ENCODE measurements around the gene ATP6V1C2.

ATP6V1C2 gene

DNA sequence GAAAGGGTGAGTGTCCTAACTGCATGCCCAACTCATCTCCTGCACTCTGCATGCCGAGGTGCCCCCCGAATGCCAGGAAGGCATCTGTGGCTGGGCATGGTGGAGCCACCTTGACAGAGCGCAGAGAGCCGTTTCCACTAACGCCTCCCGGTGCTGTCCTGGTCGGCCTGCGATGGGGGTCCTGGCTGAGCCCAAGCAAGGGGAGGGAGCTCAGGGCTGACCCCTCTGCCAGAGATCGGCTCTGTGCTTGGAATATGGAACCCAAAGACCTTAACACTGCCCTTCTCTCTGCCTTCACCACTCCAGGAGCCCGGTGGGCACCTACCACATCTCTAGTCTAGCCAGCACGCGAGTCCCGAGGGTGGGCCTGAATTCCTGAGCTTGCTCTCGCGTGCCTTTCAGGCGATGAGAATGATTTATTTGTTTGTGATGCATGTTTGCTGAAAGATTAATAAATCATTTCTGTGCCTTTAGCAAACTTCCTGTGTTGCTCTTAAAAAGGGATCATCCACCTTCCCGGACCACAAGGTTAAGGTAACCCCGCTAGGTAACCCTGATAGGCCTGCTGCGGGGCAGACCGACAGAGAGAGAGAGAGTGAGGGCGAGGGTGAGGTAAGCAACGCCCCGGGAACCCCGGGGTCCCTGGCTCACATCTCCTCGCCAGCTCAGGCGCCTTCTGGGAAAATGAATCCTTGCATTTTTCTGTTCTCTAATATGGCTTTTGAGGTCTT lies 55.8 kb downstream of the ATP6V1C2 start:
- H3F3A ChIP-seq (ENCODE audit: control insufficient read depth, insufficient read depth): no peaks in the 10 kb centered on the region
- H3K9me3 ChIP-seq (ENCODE audit: control insufficient read depth, insufficient read depth, low read length): no peaks in the 10 kb centered on the region
- no peak overlapping the region for H3K4me2 ChIP-seq (ENCODE audit: low read length)
- H3K27ac ChIP-seq (ENCODE audit: low read depth, low read length): no peak overlapping the region
- no peaks in the 10 kb centered on the region for H3K27me3 ChIP-seq (ENCODE audit: control insufficient read depth, low read length)
- no peak overlapping the region for H3K4me3 ChIP-seq (ENCODE audit: low read length)
- H3K9me2 ChIP-seq (replicated peaks; ENCODE audit: control insufficient read depth, low read length): no peaks in the 10 kb centered on the region
- H4K20me1 ChIP-seq (ENCODE audit: control insufficient read depth, insufficient read depth, low read depth, low read length): peaks cover 2% of the 10 kb centered on the region
- TF ChIP-seq EZH2phosphoT487 (IDR thresholded peaks at IDR 0.05; ENCODE audit: borderline replicate concordance, low read length): no peak
- TF ChIP-seq, protein P1, sequence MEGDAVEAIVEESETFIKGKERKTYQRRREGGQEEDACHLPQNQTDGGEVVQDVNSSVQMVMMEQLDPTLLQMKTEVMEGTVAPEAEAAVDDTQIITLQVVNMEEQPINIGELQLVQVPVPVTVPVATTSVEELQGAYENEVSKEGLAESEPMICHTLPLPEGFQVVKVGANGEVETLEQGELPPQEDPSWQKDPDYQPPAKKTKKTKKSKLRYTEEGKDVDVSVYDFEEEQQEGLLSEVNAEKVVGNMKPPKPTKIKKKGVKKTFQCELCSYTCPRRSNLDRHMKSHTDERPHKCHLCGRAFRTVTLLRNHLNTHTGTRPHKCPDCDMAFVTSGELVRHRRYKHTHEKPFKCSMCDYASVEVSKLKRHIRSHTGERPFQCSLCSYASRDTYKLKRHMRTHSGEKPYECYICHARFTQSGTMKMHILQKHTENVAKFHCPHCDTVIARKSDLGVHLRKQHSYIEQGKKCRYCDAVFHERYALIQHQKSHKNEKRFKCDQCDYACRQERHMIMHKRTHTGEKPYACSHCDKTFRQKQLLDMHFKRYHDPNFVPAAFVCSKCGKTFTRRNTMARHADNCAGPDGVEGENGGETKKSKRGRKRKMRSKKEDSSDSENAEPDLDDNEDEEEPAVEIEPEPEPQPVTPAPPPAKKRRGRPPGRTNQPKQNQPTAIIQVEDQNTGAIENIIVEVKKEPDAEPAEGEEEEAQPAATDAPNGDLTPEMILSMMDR (IDR thresholded peaks at IDR 0.05; ENCODE audit: low read depth, low read length, poor library complexity, severe bottlenecking): no peak
- no peaks in the 10 kb centered on the region for H3K4me1 ChIP-seq (ENCODE audit: control insufficient read depth, low read length)
- H3K79me2 ChIP-seq (ENCODE audit: control insufficient read depth, low read length): no peaks in the 10 kb centered on the region
- peaks cover 20% of the 10 kb centered on the region for H3K36me3 ChIP-seq (ENCODE audit: control insufficient read depth, low read length)

DNA sequence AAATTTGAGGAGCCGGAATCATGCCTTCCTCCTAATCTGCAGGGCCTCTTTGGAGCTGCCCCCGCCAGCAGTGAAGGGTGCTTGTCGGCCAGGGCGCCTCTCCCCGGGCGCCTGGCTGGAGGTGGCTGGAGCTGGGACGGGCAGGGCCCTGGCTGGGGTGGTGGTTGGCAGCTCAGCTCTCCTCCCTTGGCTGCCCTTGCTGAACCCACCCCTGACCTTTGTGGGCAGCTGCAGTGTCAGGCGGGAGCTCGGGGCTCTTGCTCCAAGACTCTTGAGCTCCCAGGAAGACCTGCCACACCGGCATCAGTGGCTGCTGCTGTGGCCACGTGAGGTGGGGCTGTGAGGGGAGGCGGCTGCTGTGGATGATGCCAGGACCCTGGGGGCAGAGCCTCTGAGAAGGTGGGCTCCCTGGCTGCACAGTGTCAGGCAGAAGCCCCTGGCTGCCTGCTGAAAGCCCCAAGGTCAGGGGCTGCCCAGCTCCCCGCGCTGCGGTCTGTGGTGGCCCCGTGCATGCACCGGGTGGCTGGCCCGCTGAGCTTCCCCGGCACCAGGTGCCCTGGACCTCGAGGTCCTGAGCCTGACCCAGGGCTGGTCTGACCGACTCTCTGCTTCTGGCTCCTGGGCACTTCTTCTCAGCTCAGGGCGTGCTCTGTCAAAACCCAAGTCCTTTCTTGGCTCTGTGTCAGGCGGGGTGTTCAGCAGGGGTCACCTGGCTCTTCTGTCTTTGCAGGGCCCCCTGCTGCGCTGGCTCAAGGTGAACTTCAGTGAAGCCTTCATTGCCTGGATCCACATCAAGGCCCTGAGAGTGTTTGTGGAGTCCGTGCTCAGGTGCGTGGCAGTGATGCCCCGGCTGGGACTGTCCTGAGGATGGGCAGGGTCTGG lies 56.7 kb downstream of the ATP6V1C2 start:
- Histone ChIP-seq H3K9me2 (replicated peaks; ENCODE audit: control insufficient read depth, low read length) (no peaks in the 10 kb centered on the region), H3K9me3 (ENCODE audit: control insufficient read depth, insufficient read depth, low read length) (no peaks in the 10 kb centered on the region), H3K27me3 (ENCODE audit: control insufficient read depth, low read length) (no peaks in the 10 kb centered on the region), H4K20me1 (ENCODE audit: control insufficient read depth, insufficient read depth, low read depth, low read length) (peaks cover 2% of the 10 kb centered on the region), H3K79me2 (ENCODE audit: control insufficient read depth, low read length) (no peaks in the 10 kb centered on the region), H3K4me2 (ENCODE audit: low read length) (no peak overlapping the region), H3K27ac (ENCODE audit: low read depth, low read length) (no peak overlapping the region), H3K36me3 (ENCODE audit: control insufficient read depth, low read length) (peaks cover 25% of the 10 kb centered on the region), H3K4me1 (ENCODE audit: control insufficient read depth, low read length) (no peaks in the 10 kb centered on the region), H3F3A (ENCODE audit: control insufficient read depth, insufficient read depth) (no peaks in the 10 kb centered on the region), H3K4me3 (ENCODE audit: low read length) (no peak overlapping the region)
- TF ChIP-seq, protein P1 (IDR thresholded peaks at IDR 0.05; ENCODE audit: low read depth, low read length, poor library complexity, severe bottlenecking): no peak
- no peak for TF ChIP-seq EZH2phosphoT487 (IDR thresholded peaks at IDR 0.05; ENCODE audit: borderline replicate concordance, low read length)

DNA sequence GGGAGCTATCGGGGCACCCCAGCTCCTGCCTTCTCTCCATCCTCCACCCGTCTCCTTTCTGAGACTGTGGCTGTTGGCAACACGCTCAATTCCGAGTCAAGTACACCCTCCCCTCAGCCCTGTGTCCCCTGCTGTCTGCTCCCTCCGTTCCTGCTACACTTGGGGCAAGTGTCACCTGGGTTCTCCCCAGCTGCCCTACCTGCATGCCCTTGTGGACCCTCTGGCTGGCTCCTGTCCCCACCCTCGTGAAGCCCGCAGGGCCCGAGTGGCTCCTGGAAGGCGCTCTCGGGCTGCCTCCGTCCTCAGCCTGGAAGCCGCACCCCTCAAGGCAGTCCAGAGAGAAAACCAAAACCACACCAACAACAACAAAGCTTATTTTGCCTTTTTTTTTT lies 57.3 kb downstream of the ATP6V1C2 start:
- no peak overlapping the region for H3K4me2 ChIP-seq (ENCODE audit: low read length)
- H3K4me3 ChIP-seq (ENCODE audit: low read length): no peak overlapping the region
- H3K79me2 ChIP-seq (ENCODE audit: control insufficient read depth, low read length): no peaks in the 10 kb centered on the region
- peaks cover 2% of the 10 kb centered on the region for H4K20me1 ChIP-seq (ENCODE audit: control insufficient read depth, insufficient read depth, low read depth, low read length)
- H3F3A ChIP-seq (ENCODE audit: control insufficient read depth, insufficient read depth): no peaks in the 10 kb centered on the region
- no peak overlapping the region for H3K27ac ChIP-seq (ENCODE audit: low read depth, low read length)
- no peaks in the 10 kb centered on the region for H3K4me1 ChIP-seq (ENCODE audit: control insufficient read depth, low read length)
- no peaks in the 10 kb centered on the region for H3K9me2 ChIP-seq (replicated peaks; ENCODE audit: control insufficient read depth, low read length)
- TF ChIP-seq EZH2phosphoT487 (IDR thresholded peaks at IDR 0.05; ENCODE audit: borderline replicate concordance, low read length): no peak
- TF ChIP-seq, protein P1 (IDR thresholded peaks at IDR 0.05; ENCODE audit: low read depth, low read length, poor library complexity, severe bottlenecking): no peak
- no peaks in the 10 kb centered on the region for H3K9me3 ChIP-seq (ENCODE audit: control insufficient read depth, insufficient read depth, low read length)
- peaks cover 31% of the 10 kb centered on the region for H3K36me3 ChIP-seq (ENCODE audit: control insufficient read depth, low read length)
- no peaks in the 10 kb centered on the region for H3K27me3 ChIP-seq (ENCODE audit: control insufficient read depth, low read length)

Measured in DOHH2 (cell line).